HG03354 (cell line): Measurements from ENCODE around the gene LRP1B.

ENCODE experiments used
- ATAC-seq: cut with Tn5 transposase; IDR thresholded peaks from one replicate; pipeline ENCODE4 v1.9.1; 2021; ENCODE audit warnings: mild to moderate bottlenecking; ENCODE audit not compliant: unreplicated experiment, poor library complexity, severe bottlenecking

LRP1B gene

GRCh38 chr2:141630407-141630930, 500.3 kb downstream of the LRP1B start:
- no peak for ATAC-seq

- no peak for ATAC-seq
These were observed 510.4 kb downstream of the LRP1B start for GRCh38 chr2:141620372-141620771.

- ATAC-seq: no peak
These were observed 512.4 kb downstream of the LRP1B start for GRCh38 chr2:141618457-141618856.

- no peak for ATAC-seq
These were observed 518.8 kb downstream of the LRP1B start for GRCh38 chr2:141611981-141612380.

GRCh38 chr2:141611176-141611571, 519.6 kb downstream of the LRP1B start:
- ATAC-seq: no peak

GRCh38 chr2:141610564-141611175, 520.1 kb downstream of the LRP1B start:
- ATAC-seq: no peak

- no peak for ATAC-seq
These were observed 525.7 kb downstream of the LRP1B start for GRCh38 chr2:141605163-141605562.

- ATAC-seq: no peak
These were observed 529.2 kb downstream of the LRP1B start for GRCh38 chr2:141601511-141602152.

- no peak for ATAC-seq
These were observed 531.1 kb downstream of the LRP1B start for GRCh38 chr2:141599721-141600120.

- ATAC-seq: no peak
These were observed 531.8 kb downstream of the LRP1B start for GRCh38 chr2:141598982-141599381.

GRCh38 chr2:141595316-141595920, 535.4 kb downstream of the LRP1B start:
- no peak for ATAC-seq

- ATAC-seq: no peak
These were observed 539.0 kb downstream of the LRP1B start for GRCh38 chr2:141591787-141592186.

- ATAC-seq: no peak
These were observed 540.2 kb downstream of the LRP1B start for GRCh38 chr2:141590620-141591019.

- no peak for ATAC-seq
These were observed 541.5 kb downstream of the LRP1B start for GRCh38 chr2:141589314-141589713.

- ATAC-seq: no peak
These were observed 543.8 kb downstream of the LRP1B start for GRCh38 chr2:141586985-141587384.

GRCh38 chr2:141582213-141582612, 548.6 kb downstream of the LRP1B start:
- ATAC-seq: no peak

- ATAC-seq: no peak
These were observed 551.7 kb downstream of the LRP1B start for GRCh38 chr2:141579071-141579470.

GRCh38 chr2:141570474-141571131, 560.2 kb downstream of the LRP1B start:
- ATAC-seq: no peak

GRCh38 chr2:141569941-141570340, 560.9 kb downstream of the LRP1B start:
- ATAC-seq: no peak

- no peak for ATAC-seq
These were observed 565.2 kb downstream of the LRP1B start for GRCh38 chr2:141565597-141565996.

GRCh38 chr2:141560723-141561122, 570.1 kb downstream of the LRP1B start:
- ATAC-seq: no peak
